Panc1 (cell line): Measurements from ENCODE around the gene RPS6KA1. TPM values are rescaled to one million over a fixed set of nuclear protein-coding genes. Genes with fewer than 3 reads are reported as not detected.
A peak's percentile ranks its signal among the peaks of the same experiment; 100 is the strongest.

Experiments used
- ATAC-seq: fragments of 200-7000 bp; cut with Tn5 transposase; 2 replicates; pipeline ENCODE4 v1.9.1; 2020; ENCODE audit warnings: mild to moderate bottlenecking, moderate library complexity
- BruUV-seq: library from RNA; stranded (reverse); fragments of 400-500 nt; replicated peaks from 2 replicates; lab custom pipeline; 2021; lab: Mats Ljungman, UMichigan
- CTCF ChIA-PET: fragments of 300-600 bp; sonication (Branson Sonifier 250); formaldehyde crosslinking; loops from one replicate; lab custom pipeline; 2022; ENCODE audit warnings: antibody characterized with exemption; lab: Charles Lee
- POLR2A ChIA-PET: fragments of 300-600 bp; sonication (Branson Sonifier 250); formaldehyde crosslinking; loops from one replicate; lab custom pipeline; 2022; ENCODE audit warnings: antibody characterized with exemption; lab: Charles Lee
- DNase-seq: peaks from one replicate; pipeline ENCODE4 v3.0.0-alpha.2; 2010; ENCODE audit warnings: low read depth, low spot score
- H3K27ac ChIP-seq: 2 replicates; pipeline ENCODE4 v1.5.1; 2011; ENCODE audit warnings: mild to moderate bottlenecking, low read length, inconsistent platforms
- H3K27me3 ChIP-seq: fragments of 200-500 bp; sonication (Bioruptor generic); 2 replicates; pipeline ENCODE4 v1.6.0; 2014; ENCODE audit warnings: low read length, inconsistent platforms; ENCODE audit not compliant: control insufficient read depth, insufficient read depth
- H3K36me3 ChIP-seq: fragments of 200-500 bp; sonication (Bioruptor generic); 2 replicates; pipeline ENCODE4 v1.5.1; 2014; ENCODE audit warnings: inconsistent platforms, mild to moderate bottlenecking, low read length, moderate library complexity; ENCODE audit not compliant: control insufficient read depth, insufficient read depth
- H3K4me1 ChIP-seq: 2 replicates; pipeline ENCODE4 v1.5.1; 2011; ENCODE audit warnings: inconsistent platforms, mild to moderate bottlenecking, low read length, moderate library complexity; ENCODE audit not compliant: control insufficient read depth, insufficient read depth
- H3K4me3 ChIP-seq, 2 experiments: 2 replicates each; pipeline ENCODE4 v1.5.1; 2011 to 2012; ENCODE audit warnings: low read depth in 2 of 2, low read length in 2 of 2, mild to moderate bottlenecking in 2 of 2, inconsistent platforms in 1 of 2, moderate library complexity in 1 of 2
- H3K9me3 ChIP-seq: fragments of 200-500 bp; sonication (Bioruptor generic); 2 replicates; pipeline ENCODE4 v1.5.1; 2014; ENCODE audit warnings: low read depth, mild to moderate bottlenecking, inconsistent platforms, low read length, moderate library complexity; ENCODE audit not compliant: control insufficient read depth, insufficient read depth
- CTCF ChIP-seq: fragments of 450-650 bp; IDR thresholded peaks from 2 replicates; pipeline ENCODE4 v1.5.1; 2017; ENCODE audit warnings: mild to moderate bottlenecking
- POLR2AphosphoS5 ChIP-seq: IDR thresholded peaks from 2 replicates; pipeline ENCODE4 v1.6.1; 2012; ENCODE audit warnings: mild to moderate bottlenecking, low read depth, low read length, moderate library complexity
- REST ChIP-seq, 2 experiments: IDR thresholded peaks; 2 replicates each; pipeline ENCODE4 v1.6.1; 2011 to 2012; ENCODE audit warnings: low read depth in 2 of 2, control low read depth in 1 of 2, low read length in 1 of 2, mild to moderate bottlenecking in 1 of 2, moderate library complexity in 1 of 2; ENCODE audit not compliant: insufficient read depth in 1 of 2
- SIN3A ChIP-seq: IDR thresholded peaks from 2 replicates; pipeline ENCODE4 v1.6.1; 2012; ENCODE audit warnings: low read depth, mild to moderate bottlenecking, low read length, moderate library complexity, borderline replicate concordance; ENCODE audit not compliant: insufficient read depth
- TCF7L2 ChIP-seq: IDR thresholded peaks from 2 replicates; pipeline ENCODE4 v1.6.1; 2011; ENCODE audit warnings: mild to moderate bottlenecking, low read depth, low read length, inconsistent platforms
- in situ Hi-C: cut with HindIII; loops from 2 replicates; pipeline ENCODE4 v1.10.0; 2016; ENCODE audit warnings: low sequenced_read_pairs, low pct_unique_long_range_greater_than_20kb
- intact Hi-C: fragments of 100-400 bp; cut with micrococcal nuclease; formaldehyde crosslinking; loops from one replicate; pipeline ENCODE4 v1.10.0; 2022; ENCODE audit not compliant: unreplicated experiment
- total RNA-seq: library from RNA; stranded (reverse); gene quantifications from one replicate; pipeline ENCODE4 v1.2.1, GENCODE V29; 2021; ENCODE audit not compliant: unreplicated experiment

RPS6KA1 gene
- total RNA-seq, 1 experiment from 2014 or later, result 44.0 TPM

GRCh38 chr1:26524181-26524580 lies 5.4 kb upstream of the RPS6KA1 start:
- H3K4me1 ChIP-seq, result peaks cover 7% of the 10 kb centered on the region; the same call in 1 of the 2 replicates
- no peaks in the 10 kb centered on the region for H3K9me3 ChIP-seq
- H3K4me3 ChIP-seq, result no peak overlapping the region
- no peak for TF ChIP-seq SIN3A
- no peak for TF ChIP-seq REST (IDR thresholded peaks at IDR 0.05; ENCODE audit: insufficient read depth in 1 of 2, low read depth in 2 of 2, low read length in 1 of 2)
- TF ChIP-seq TCF7L2, result no peak
- TF ChIP-seq POLR2AphosphoS5, result no peak
- no peak for TF ChIP-seq CTCF
- ATAC-seq (peak; percentile 68), DNase-seq (no peak)
- H3K36me3 ChIP-seq, result no peaks in the 10 kb centered on the region
- intact Hi-C loops, result no loop called here
- in situ Hi-C loops, result no loop called here
- H3K27ac ChIP-seq, result no peak overlapping the region
- ChIA-PET CTCF (no interaction called here), POLR2A (interaction anchor here (0.5 kb wide), 1 partner anchor 64 kb away, joined by 6 read pairs; no protein-coding TSS in a partner anchor)
- no peaks in the 10 kb centered on the region for H3K27me3 ChIP-seq
- no TSS peak for BruUV-seq

- in situ Hi-C loops (no loop called here), intact Hi-C loops (no loop called here)
- ATAC-seq, result no peak
- no TSS peak for BruUV-seq
- Histone ChIP-seq H3K36me3 (no peaks in the 10 kb centered on the region; the same call in 1 of the 2 replicates), H3K27ac (no peak overlapping the region), H3K27me3 (no peaks in the 10 kb centered on the region), H3K4me3 (no peak overlapping the region), H3K9me3 (no peaks in the 10 kb centered on the region), H3K4me1 (peaks cover 16% of the 10 kb centered on the region)
- CTCF ChIA-PET, result interaction anchor here (1.1 to 2.8 kb wide), 2 partner anchors 12 kb away, joined by 3 to 8 read pairs; no protein-coding TSS in a partner anchor
- DNase-seq, result no peak
- POLR2A ChIA-PET, result interaction anchor here (0.5 kb wide), 2 partner anchors 15 to 23 kb away, joined by 3 read pairs; no protein-coding TSS in a partner anchor
- TF ChIP-seq POLR2AphosphoS5 (no peak), TCF7L2 (no peak), CTCF (no peak), SIN3A (no peak), REST (IDR thresholded peaks at IDR 0.05; ENCODE audit: insufficient read depth in 1 of 2, low read depth in 2 of 2, low read length in 1 of 2) (no peak)
Observed at GRCh38 chr1:26526287-26526686, 3.3 kb upstream of the RPS6KA1 start.
